ENCODE data around the gene GALNT2. TPM values are rescaled to one million over a fixed set of nuclear protein-coding genes. Genes with fewer than 3 reads are reported as not detected.

The GALNT2 gene
- polyA plus RNA-seq, 1 of the 3 experiments (the other 2 are of a cell fraction) = 118 TPM

DNA sequence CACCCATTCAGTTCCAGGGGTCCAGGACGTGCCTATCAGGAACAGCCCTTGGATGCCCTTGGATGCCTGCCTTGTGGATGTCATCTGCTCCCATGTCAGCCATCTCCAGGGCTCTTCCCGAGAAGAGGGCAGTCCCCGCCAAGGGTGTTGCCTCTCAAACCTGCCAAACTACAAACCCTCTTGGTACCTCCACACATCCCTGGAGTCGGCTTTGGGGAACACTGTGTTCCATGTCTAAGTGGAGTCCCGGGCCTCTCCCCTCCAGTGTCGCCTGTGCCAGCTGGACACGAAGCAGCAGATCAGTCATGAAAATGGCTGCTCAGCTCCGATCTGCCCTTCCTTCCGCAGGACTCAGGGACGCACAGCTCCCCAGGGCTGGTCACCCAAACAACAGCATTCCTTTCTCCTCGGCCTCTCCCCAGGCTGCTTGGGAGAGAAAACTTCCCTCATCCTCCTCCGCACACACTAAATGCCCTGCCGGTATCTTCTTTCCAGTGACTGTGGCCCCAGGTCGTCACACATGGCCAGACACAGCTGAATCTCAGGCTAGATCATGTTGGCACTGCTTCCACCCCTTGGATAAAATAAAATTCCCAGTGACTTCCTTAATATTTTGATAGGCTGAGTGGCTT, 53.4 kb downstream of the GALNT2 start:
- H3K4me1 ChIP-seq (ENCODE audit: control insufficient read depth in 1 of 2, insufficient read depth in 2 of 2, low read depth in 1 of 2, low read length in 1 of 2) = peaks cover 8 to 17% of the 10 kb centered on the region in 2 experiments; a peak in 2 of 4 replicates
- no peak overlapping the region; a peak in 1 of 4 replicates for H3K27ac ChIP-seq (ENCODE audit: low read depth in 2 of 2, low read length in 1 of 2)
- no peak overlapping the region for H3K4me2 ChIP-seq
- no peaks in the 10 kb centered on the region for H3F3A ChIP-seq (replicated peaks; ENCODE audit: insufficient read depth)
- H3K36me3 ChIP-seq (replicated peaks in 1 of 2; ENCODE audit: control insufficient read depth in 1 of 2, insufficient read depth in 2 of 2, low read length in 1 of 2) = peaks cover 7 to 13% of the 10 kb centered on the region in 2 experiments
- H3K9me2 ChIP-seq = no peaks in the 10 kb centered on the region
- 87% methylated on average over 13 of the region's 14 CpGs for WGBS (ENCODE audit: low lambda C conversion rate)
- ChIA-PET CTCF (interaction anchor here (0.9 to 2.0 kb wide), 7 partner anchors 8 to 46 kb away, joined by 3 to 10 read pairs (median 4); no protein-coding TSS in a partner anchor), POLR2A (no interaction called here)
- no peak for TF ChIP-seq TAF1 (IDR thresholded peaks at IDR 0.05; ENCODE audit: borderline replicate concordance, low read depth, low read length)
- no peak for TF ChIP-seq TCF12 (IDR thresholded peaks at IDR 0.05)
- TF ChIP-seq MEF2A (IDR thresholded peaks at IDR 0.05; ENCODE audit: borderline replicate concordance, low read depth) = no peak
- no peak for TF ChIP-seq FOXM1 (IDR thresholded peaks at IDR 0.05; ENCODE audit: low read depth)
- TF ChIP-seq, protein P1, sequence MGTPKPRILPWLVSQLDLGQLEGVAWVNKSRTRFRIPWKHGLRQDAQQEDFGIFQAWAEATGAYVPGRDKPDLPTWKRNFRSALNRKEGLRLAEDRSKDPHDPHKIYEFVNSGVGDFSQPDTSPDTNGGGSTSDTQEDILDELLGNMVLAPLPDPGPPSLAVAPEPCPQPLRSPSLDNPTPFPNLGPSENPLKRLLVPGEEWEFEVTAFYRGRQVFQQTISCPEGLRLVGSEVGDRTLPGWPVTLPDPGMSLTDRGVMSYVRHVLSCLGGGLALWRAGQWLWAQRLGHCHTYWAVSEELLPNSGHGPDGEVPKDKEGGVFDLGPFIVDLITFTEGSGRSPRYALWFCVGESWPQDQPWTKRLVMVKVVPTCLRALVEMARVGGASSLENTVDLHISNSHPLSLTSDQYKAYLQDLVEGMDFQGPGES (IDR thresholded peaks at IDR 0.05; ENCODE audit: low read depth, low read length) = no peak
- TF ChIP-seq, protein P2, sequence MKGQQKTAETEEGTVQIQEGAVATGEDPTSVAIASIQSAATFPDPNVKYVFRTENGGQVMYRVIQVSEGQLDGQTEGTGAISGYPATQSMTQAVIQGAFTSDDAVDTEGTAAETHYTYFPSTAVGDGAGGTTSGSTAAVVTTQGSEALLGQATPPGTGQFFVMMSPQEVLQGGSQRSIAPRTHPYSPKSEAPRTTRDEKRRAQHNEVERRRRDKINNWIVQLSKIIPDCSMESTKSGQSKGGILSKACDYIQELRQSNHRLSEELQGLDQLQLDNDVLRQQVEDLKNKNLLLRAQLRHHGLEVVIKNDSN (IDR thresholded peaks at IDR 0.05; ENCODE audit: borderline replicate concordance, low read depth) = no peak
- no peak for TF ChIP-seq EZH2phosphoT487 (IDR thresholded peaks at IDR 0.05; ENCODE audit: borderline replicate concordance, low read depth)
- TF ChIP-seq SMC3 (IDR thresholded peaks at IDR 0.05; ENCODE audit: low read depth, low read length) = no peak
- TF ChIP-seq MXI1 (IDR thresholded peaks at IDR 0.05; ENCODE audit: low read depth, low read length) = no peak
- TF ChIP-seq, protein P3, sequence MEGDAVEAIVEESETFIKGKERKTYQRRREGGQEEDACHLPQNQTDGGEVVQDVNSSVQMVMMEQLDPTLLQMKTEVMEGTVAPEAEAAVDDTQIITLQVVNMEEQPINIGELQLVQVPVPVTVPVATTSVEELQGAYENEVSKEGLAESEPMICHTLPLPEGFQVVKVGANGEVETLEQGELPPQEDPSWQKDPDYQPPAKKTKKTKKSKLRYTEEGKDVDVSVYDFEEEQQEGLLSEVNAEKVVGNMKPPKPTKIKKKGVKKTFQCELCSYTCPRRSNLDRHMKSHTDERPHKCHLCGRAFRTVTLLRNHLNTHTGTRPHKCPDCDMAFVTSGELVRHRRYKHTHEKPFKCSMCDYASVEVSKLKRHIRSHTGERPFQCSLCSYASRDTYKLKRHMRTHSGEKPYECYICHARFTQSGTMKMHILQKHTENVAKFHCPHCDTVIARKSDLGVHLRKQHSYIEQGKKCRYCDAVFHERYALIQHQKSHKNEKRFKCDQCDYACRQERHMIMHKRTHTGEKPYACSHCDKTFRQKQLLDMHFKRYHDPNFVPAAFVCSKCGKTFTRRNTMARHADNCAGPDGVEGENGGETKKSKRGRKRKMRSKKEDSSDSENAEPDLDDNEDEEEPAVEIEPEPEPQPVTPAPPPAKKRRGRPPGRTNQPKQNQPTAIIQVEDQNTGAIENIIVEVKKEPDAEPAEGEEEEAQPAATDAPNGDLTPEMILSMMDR (IDR thresholded peaks at IDR 0.05) = no peak
- DNase-seq = no peak
- peaks cover 94% of the 10 kb centered on the region for H3K79me2 ChIP-seq (ENCODE audit: insufficient read depth)
- H3K4me3 ChIP-seq (ENCODE audit: low read depth in 2 of 2, low read length in 1 of 2) = no peak overlapping the region
- H3K9me3 ChIP-seq = no peaks in the 10 kb centered on the region
- H4K20me1 ChIP-seq (ENCODE audit: insufficient read depth) = peaks cover 37% of the 10 kb centered on the region
- H2AFZ ChIP-seq (ENCODE audit: low read depth) = no peak overlapping the region
- no peaks in the 10 kb centered on the region for H3K27me3 ChIP-seq (ENCODE audit: insufficient read depth)
- no peak overlapping the region for H3K9ac ChIP-seq

DNA sequence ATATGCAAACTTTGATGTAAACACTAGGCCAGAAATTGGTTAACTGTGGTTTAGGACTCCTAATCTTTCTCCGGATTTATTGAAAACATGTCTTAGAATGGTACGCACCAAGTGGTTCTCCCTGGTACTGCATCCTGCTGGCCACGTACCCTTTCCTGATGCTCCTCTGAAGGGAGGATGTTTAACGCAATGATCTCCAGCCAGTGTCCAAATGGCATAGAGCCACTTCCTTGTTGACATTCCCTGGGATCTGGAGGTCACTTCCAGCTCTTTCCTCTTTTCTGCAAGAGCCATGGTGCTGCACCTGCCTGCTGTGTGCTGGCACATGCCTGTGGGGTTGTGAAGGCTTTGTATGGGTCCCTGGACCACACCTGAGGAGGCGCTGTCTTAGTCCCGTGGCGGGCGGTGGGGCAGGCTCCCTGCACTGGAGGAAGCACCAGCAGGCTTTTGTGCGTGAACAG, 53.9 kb downstream of the GALNT2 start:
- Histone ChIP-seq H3K27ac (ENCODE audit: low read depth in 2 of 2, low read length in 1 of 2) (no peak overlapping the region), H4K20me1 (ENCODE audit: insufficient read depth) (peaks cover 41% of the 10 kb centered on the region), H2AFZ (ENCODE audit: low read depth) (no peak overlapping the region), H3K36me3 (replicated peaks in 1 of 2; ENCODE audit: control insufficient read depth in 1 of 2, insufficient read depth in 2 of 2, low read length in 1 of 2) (peaks cover 7 to 13% of the 10 kb centered on the region in 2 experiments), H3F3A (replicated peaks; ENCODE audit: insufficient read depth) (no peaks in the 10 kb centered on the region), H3K4me1 (ENCODE audit: control insufficient read depth in 1 of 2, insufficient read depth in 2 of 2, low read depth in 1 of 2, low read length in 1 of 2) (peaks cover 12 to 19% of the 10 kb centered on the region in 2 experiments; a peak in 2 of 4 replicates), H3K9me2 (no peaks in the 10 kb centered on the region), H3K79me2 (ENCODE audit: insufficient read depth) (peaks cover 94% of the 10 kb centered on the region), H3K9me3 (no peaks in the 10 kb centered on the region), H3K4me2 (no peak overlapping the region), H3K27me3 (ENCODE audit: insufficient read depth) (no peaks in the 10 kb centered on the region), H3K4me3 (ENCODE audit: low read depth in 2 of 2, low read length in 1 of 2) (no peak overlapping the region), H3K9ac (no peak overlapping the region)
- 90% methylated on average over 9 of the region's 9 CpGs for WGBS (ENCODE audit: low lambda C conversion rate)
- POLR2A ChIA-PET = no interaction called here
- CTCF ChIA-PET = interaction anchor here (0.6 to 2.1 kb wide), 8 partner anchors 8 to 49 kb away, joined by 3 to 10 read pairs (median 4); no protein-coding TSS in a partner anchor
- peak; percentile 58 for DNase-seq
- TF ChIP-seq, protein P4, sequence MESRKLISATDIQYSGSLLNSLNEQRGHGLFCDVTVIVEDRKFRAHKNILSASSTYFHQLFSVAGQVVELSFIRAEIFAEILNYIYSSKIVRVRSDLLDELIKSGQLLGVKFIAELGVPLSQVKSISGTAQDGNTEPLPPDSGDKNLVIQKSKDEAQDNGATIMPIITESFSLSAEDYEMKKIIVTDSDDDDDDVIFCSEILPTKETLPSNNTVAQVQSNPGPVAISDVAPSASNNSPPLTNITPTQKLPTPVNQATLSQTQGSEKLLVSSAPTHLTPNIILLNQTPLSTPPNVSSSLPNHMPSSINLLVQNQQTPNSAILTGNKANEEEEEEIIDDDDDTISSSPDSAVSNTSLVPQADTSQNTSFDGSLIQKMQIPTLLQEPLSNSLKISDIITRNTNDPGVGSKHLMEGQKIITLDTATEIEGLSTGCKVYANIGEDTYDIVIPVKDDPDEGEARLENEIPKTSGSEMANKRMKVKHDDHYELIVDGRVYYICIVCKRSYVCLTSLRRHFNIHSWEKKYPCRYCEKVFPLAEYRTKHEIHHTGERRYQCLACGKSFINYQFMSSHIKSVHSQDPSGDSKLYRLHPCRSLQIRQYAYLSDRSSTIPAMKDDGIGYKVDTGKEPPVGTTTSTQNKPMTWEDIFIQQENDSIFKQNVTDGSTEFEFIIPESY (IDR thresholded peaks at IDR 0.05; ENCODE audit: borderline replicate concordance, low read depth) = no peak
- TF ChIP-seq PBX3 (IDR thresholded peaks at IDR 0.05) = no peak
- no peak for TF ChIP-seq SIN3A (IDR thresholded peaks at IDR 0.05; ENCODE audit: borderline replicate concordance, low read depth, low read length)
- no peak for TF ChIP-seq CHD2 (IDR thresholded peaks at IDR 0.05; ENCODE audit: low read length, partially characterized antibody)
- no peak for TF ChIP-seq TEAD4 (IDR thresholded peaks at IDR 0.05; ENCODE audit: borderline replicate concordance, insufficient read depth)
- TF ChIP-seq GATA2 (CRISPR knock-in tag; IDR thresholded peaks at IDR 0.05) = no peak
- TF ChIP-seq MEF2A (IDR thresholded peaks at IDR 0.05; ENCODE audit: borderline replicate concordance, low read depth) = no peak
- TF ChIP-seq RFX5 (IDR thresholded peaks at IDR 0.05; ENCODE audit: low read length) = no peak
- TF ChIP-seq SMC3 (IDR thresholded peaks at IDR 0.05; ENCODE audit: low read depth, low read length) = no peak
- TF ChIP-seq RAD21 (IDR thresholded peaks at IDR 0.05; ENCODE audit: low read length) = peak; percentile 33
- no peak for TF ChIP-seq JUND (IDR thresholded peaks at IDR 0.05)
